GM19035 (cell line): ENCODE measurements around the gene DNAH11.
"Not testable (repeated sequence)": the region's sequence is repeated elsewhere in the genome, so short reads cannot be mapped to it uniquely, and the experiment has no call there.

ENCODE experiments used
- ATAC-seq: cut with Tn5 transposase; IDR thresholded peaks from one replicate; pipeline ENCODE4 v1.9.1; 2021; ENCODE audit not compliant: unreplicated experiment

The DNAH11 gene

DNA sequence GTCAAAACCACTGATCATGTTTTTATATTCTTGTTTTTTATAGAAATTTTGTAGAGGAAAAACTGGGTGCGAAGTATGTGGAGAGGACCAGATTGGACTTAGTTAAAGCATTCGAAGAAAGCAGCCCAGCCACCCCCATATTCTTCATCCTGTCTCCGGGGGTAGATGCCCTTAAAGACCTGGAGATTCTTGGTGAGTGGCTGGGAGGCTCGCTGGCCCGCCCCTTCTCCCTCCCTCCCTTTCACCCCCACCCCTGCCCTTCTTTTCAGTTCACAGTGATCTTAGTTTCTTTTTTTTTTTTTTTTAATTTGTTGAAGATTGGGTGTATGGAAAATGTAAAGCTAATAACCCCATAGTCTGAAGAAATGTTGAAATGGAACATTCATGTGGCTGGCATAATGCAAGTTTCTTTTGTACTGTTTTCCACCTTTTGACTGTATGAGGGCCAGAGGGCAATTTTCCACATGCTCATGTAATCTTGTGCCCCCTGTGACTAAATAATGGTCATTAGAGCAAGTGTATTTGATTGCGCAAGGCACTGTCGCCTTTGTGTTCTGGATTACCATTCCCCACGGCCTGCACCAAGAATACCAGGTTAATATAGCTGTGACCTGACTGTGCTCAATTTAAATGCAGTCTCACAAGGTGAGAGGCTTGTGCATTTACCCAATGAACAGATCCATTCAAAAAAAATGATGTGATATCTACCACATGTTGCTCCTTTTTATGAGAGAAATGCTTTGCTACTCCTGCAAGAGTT lies 325.2 kb downstream of the DNAH11 start:
- ATAC-seq = no peak

DNA sequence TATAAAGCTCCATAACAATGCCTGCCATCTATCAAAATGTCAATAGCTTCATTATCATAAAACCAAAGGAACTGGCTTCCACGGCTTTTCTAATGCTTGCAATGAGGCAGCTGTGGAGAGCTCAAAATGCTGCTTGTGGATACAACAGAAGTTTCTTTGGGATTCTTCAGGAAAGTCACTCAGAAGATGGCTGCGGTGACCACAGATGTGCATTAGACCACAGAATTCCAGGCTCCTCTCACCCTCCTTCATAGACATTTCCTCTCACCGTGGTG lies 325.7 kb downstream of the DNAH11 start:
- ATAC-seq = no peak

DNA sequence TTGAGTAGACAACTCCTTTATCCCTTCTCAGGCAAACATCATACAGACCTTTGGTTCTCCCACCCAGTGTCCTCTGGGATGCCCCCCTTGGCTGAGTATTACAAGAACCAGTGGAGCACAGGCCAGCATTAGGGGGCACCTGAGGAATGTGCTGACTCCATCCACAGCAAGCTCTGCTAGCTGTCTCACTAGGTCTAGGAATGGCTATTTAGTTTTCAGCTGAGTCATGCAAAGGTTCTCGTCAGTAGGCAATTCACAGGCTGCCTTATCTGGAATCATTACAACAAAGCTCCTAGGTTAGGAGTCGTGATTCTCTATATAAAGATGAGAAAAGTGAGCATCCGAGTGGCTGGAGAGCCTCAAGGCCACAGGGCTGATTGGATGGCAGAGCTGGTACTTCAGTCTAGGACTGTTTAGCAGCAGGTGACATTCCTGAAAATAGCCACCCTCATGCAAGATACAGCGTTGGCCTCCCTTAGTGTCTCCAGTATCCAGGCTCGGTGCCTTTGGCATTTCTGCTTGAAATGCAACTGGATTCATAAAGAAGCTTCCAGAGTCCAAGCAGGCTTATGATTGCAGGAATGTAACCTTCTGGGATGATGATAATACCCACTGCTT lies 327.1 kb downstream of the DNAH11 start:
- no peak for ATAC-seq

DNA sequence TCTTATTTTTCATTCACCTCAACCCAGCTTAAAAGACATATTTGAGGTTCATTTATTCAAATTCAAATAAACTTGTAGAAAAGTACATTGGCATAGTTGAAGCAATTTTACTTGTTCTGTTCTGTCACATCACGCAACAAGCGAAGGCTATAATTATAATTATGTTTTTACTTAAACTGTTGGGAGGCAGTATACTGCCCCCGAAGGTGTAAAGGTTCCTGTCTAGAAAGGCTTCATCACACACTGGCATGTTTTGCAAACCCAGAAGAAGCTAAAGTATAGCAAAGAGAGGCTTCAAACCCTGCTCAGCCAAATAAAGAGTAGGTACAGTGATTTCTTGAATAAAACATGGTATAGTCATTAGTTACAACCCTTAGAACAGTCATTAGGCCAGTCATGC lies 340.2 kb downstream of the DNAH11 start:
- no peak for ATAC-seq

DNA sequence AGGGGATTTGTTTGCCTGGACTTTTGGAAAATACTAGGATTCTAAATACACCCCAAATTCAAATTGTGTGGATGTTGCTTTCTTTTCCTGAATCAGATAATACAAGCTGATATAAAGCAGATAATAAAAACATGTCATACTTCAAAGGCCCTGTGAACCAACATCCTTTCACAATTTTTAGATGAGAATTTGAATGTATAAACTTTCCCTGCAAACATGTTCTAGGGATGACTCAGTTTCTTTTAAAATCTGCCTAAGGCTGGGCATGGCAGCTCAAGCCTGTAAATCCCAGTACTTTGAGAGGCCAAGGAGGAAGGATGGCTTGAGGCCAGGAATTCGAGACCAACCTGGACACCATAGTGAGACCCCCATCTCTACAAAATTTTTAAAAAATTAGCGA lies 340.7 kb downstream of the DNAH11 start:
- ATAC-seq = not testable (repeated sequence)

DNA sequence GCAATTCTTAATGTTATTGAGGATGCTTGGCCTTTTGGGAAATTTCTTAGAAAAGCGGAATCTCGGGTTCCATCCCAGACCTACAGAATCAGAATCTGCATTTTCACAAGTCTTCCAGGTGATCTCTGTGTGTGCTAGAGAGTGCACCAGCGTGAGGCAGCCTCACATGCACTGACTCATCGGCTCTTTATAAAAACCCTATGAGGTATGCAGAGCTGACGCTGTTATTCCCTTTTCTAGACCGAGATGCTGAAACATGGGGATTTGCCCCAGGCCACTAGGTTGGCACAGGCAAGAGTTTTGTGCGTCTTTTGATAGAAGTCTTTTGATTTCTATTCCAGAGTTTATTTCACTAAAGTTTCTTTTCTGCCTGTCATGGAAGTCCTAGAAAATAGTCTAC lies 341.7 kb downstream of the DNAH11 start:
- ATAC-seq = no peak

DNA sequence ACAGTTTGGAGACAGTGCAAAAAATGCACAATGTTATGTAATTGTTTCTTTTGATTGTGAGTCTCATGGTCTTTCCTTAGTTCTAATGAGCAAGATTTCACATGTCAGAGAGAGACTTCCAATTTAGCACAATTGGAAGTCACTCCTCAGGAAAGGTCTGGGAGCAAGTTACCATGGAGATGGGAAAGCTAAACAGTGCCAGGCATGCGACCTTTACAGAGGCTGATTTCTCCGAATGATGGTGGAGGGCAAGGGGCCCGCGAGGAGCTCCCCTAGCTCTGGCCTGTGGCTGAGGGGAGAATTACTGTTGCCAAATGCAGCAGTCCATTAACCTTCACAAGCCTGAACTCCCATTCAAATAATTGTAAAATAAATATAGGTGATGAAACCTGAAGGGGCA lies 343.6 kb downstream of the DNAH11 start:
- no peak for ATAC-seq

DNA sequence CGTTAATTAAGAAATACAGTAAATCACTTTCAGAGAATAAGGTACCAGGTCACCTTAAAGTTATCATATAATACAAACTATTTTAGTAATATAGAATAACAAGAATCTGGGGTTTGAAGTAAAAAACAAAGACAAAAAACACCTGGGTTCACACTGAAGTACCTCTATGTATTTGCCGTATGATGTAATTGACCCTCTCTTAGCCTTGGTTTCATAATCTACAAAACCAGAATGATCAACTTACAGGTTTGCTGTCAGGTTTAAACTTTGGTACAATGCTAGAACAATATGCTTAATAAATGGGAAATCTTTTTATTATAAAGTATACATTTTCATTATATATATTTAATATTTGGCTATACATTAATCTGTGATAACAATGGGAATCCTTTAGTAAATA lies 344.5 kb downstream of the DNAH11 start:
- ATAC-seq = no peak

DNA sequence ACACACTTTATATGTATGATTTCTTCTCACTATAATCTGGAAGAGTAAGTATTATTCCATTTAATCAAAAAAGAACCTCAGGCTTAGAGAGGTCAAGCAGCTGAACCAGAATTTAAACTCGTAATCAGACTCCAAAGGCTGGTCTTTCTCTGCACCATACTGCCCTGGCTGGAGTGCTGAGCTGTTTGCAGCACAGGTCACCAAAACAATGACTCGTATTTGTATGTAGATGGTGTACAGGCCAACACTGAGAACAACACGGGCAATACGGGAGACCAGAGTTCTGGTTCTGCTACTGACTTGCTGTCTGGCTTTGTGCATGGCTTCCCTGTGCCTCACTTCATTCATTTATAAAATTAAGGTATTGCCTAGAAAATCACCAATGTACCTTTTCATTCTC lies 344.9 kb downstream of the DNAH11 start:
- no peak for ATAC-seq

DNA sequence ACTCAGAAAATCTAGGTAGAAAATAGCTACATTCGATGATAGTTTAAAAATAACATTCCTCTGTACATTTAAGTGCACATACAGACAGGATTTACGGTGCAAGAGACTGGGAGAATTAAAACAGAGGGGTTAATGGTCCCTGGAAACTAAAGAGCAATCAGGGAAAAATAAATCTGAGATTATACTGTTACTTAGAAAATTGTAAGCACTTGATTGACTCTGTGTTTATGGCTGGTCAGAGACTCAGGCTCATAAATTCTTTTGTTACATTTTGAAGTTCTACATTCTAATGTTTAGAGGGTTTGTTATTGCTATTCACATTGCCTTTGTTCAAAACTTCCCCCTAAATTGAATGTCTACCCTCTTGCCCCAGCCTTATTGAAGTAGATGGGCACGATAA lies 348.5 kb downstream of the DNAH11 start:
- no peak for ATAC-seq

DNA sequence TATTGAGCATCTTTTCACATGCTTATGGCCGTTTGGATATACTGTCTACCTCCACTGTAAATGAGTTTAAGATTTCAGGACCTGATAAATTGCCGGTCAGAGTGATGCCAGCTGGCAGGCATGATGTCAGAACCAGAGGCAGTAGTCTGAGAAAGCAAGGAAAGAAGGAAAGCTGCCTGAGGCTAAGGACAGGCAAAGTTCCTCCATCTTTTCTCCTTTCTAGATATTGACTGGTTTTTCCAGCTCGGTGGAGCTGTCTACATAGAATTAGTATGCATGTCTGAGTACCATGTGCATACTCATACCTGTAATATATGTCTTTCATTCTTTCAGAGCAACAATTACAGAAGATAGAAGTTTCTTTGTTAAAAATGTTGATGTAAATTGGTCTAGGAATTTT lies 350.6 kb downstream of the DNAH11 start:
- no peak for ATAC-seq

DNA sequence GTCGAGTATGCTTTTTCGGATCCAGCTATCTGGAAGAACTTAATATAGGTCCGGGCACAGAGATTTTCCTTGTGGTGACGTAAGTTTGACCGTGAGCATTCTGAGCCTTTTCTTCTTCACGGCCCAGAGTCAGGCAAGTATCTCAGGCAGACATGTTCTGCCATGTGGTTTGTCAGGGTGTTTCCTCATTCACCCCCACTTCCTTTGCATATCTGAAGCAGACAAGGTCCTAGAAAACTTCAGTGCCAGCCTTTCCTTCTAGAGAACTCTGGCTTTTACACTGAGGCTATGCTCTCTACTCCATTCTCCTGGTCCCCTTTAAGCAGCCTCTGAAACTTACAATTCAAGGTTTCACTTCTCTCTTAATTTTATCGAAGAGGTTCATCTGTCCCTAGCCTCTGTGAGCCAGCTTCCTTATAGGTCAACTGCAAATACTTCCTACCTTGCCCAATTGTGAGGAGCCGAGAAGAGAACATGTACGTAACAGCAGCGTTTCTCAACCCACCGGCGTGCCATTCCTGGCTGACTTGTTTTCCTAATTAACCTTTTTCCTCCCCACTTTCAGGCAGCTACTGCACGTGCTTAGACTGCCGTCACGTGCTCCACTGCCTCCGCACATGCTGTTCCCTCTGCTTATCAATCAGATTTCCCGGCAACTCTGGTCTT lies 355.6 kb downstream of the DNAH11 start:
- ATAC-seq = peak; percentile 92

DNA sequence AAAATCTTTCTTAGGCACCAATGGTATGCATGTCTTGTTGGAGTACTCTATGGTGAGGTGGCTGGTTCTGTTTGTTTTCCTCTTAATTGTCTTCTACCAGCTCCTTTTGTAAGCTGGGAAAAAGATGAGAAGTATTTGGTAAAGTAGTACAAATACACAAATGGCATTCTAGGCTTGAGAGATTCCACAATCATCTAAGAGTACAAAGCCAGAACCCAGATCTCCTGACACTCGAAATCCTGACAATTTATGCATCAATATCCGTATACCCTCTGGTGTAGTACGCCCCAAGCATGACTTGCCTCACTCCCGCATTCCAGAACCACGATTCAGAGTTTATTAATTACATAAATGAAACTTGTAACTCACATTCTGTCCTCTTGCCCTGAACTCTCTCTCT lies 359.4 kb downstream of the DNAH11 start:
- no peak for ATAC-seq

DNA sequence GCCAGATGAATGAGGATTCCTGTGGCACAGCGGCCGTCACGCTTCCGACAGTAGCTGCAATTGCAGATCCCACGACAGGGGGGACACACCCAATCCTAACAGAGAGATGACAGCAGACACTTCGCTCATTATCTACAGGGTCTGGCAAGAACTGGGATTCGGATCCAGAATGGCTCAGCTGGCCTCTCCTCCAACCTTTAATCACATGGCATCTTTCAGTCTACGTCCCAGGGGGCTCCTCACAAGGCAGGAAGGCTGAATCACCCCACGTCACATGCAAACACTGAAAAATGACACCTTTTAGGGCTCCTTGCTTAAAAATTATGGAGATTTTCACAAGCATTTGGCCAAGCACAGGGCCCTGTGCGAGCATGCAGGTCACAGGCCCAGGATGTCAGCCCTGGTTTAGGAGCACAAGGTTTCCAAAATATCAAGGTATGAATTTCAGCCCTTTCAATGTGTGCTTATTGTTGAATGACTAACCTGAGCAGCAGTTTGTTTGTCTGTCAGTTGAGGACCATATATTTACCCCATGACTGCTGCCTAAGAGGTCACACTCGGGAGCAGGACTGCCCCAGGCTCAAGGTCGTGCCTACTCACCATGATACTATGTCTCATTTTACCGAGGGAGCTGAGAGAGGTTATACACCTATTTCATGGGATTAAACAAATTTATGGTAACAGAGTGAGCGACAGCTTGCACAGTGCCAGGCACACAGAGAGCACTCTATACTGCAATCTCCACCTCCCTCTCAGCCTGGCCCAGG lies 360.4 kb downstream of the DNAH11 start:
- ATAC-seq = no peak

DNA sequence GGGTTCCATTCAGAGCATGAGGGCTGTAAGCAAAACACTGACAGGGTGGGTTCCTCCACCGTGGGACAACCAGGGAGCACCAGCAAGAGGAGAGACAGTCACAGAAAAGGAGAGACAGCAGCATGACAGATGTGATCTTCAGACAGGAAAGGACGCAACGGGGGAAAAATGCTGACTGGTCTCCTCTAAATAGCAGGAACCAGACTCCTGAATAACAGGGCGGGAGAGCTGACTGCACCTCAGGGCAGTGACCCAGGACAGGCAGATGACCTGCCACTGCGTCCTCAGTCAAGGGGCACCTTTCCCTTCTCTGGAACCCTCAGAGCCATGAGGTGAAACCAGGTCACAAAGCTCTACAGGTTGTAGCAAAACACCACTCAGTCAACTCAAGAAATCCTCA lies 365.9 kb downstream of the DNAH11 start:
- ATAC-seq = no peak

DNA sequence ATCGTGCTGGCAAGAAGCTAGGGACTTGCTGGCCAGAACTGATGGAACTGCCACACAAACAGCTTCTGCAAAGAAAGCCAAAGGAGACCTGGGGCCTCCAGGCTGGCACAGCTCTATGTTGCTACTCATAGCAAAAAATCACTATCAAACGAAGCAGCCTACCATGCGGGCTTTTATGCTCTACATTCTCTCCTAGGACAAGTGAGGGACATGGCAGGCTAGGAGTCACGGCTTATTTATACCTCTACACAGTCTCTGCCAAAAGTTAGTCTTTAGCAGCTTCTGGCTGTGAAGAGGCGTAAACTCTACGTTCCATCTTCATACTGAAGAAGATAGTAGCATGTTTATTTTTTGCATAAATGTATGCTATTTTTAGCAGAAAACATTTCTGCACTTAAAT lies 367.4 kb downstream of the DNAH11 start:
- no peak for ATAC-seq

DNA sequence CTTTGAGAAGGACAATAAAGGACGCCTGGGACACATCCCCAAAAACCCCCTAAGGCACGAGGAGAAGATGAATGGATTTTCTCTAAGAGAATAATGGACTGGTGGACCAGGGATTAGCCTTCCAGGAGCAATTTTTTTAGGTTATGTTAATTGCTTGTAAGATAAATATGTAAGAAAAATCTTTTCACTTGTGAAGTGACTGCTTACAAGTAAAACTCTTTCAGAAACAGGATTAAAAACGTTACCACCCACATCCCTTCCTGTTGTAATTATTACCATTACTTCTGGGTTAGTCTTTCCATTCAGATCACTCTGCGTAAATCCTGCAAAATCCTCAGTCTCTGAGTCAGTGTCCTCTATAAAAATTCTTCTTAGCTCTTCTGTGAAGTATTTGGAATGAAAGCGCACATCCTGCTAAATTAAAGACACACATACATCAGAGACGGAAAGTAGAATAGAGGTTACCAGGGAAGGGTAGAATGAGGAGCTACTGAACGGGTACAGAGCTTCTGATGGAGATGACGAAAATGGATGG lies 368.6 kb downstream of the DNAH11 start:
- ATAC-seq = no peak

DNA sequence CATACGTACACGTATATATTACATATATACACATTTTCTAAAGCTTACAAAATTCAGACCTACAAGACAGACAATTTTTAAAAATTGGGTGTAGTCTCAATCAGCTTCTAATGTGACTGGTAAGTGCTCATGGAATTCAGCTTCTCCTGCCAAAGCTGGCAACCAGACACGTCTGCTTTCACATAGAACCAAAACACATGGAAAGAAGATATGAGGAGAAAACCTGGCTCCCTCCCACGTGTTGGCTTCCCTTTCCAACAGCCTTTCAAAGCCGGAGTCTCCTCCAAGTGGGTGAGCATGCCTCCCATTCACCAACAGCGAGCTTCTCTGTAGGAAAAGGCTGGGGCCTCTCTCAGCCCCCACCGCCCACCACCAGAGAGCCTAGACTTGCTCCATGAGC lies 369.5 kb downstream of the DNAH11 start:
- ATAC-seq = no peak

DNA sequence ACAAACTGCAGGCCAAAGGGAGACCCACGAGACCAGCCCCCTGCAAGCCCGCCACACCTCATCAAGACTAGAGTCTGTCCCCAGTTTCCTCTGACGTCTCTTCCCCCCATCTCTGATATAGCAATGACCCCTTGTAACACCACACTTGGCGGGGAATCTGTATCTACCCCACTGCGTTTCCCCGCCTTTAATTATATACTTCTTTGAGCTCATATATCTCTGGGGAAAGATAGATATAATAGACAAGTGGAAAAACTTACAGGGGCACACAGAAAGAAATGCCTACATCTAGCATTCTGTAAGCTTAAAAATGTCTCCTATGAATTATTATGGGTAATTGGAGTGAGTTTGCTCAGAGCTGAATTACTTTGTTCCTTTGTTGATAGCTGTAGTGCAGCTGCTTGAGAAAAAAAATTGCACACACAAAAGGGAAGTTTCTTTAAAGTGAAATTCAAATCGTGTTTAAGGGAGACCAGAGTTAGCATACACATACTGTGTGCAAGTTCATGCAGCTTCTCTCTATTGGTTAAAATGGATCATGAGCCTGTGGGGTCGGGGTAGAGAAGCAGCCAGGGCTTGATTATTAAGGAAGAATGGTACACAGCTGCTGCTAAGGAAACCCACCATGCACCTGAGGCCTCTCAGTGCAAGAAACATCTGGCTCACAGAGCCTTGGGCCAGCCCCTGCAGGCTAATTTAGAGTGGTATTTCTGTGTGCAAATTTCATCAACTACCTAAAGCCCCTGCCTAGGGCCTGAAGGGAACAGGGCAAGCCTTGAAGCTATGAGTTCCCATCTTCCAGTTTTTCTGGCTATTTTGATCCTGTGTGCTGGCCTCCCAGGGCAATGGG lies 370.3 kb downstream of the DNAH11 start:
- no peak for ATAC-seq

DNA sequence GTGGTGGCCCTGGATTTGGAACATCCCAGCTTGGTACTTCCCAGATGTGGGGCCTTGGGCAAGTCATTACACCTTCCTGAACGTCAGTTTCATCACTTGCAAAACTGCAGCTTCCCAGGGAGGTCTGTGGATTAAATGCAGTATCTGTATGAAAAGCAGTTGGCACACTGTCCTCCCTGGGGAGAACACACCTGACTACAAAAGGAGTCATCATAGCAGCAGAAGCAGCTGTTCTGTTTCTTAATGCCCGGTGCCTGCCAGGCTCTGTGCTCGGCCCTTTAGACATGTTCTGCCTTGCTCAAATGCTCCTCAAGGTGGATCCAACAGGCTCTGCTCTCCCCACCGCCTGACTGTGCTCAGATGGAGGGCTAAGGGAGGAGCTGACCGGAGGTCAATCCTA lies 371.8 kb downstream of the DNAH11 start:
- no peak for ATAC-seq

DNA sequence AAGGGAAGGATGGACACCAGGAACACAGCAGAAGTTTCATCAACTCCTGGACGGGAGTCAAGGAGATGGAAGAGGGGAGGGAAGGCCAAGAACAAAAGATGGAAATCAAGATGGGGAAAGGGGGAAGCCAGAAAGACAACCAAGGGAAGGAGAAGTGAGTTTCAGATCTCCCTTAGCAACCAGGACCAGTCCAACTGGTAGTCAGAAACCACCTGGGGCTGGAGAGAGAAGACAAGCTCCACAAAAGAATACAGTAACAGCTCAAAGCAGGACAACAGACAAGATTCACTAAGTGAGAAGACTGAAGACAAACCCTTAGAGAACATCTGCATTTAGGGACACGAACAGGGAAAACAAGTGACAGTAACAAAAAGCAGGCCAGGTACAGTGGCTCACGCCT lies 372.3 kb downstream of the DNAH11 start:
- ATAC-seq = no peak
